CD4-positive, alpha-beta T cell treated with Interleukin-6 for 4 hours (primary cell): ENCODE measurements around the gene MARS1.
"Not testable (repeated sequence)": the region's sequence is repeated elsewhere in the genome, so short reads cannot be mapped to it uniquely, and the experiment has no call there.

Experiments
- DNase-seq: peaks from one replicate; pipeline ENCODE4 v3.0.0-alpha.2; 2020; ENCODE audit warnings: mixed read lengths

The MARS1 gene

GRCh38 chr12:57496822-57497221, 9.0 kb downstream of the MARS1 start:
- DNase-seq, result no peak

- DNase-seq, result no peak
Measured at GRCh38 chr12:57497223-57498131, 9.6 kb downstream of the MARS1 start.

GRCh38 chr12:57498132-57498502, 10.2 kb downstream of the MARS1 start:
- DNase-seq, result no peak

GRCh38 chr12:57498571-57498970, 10.7 kb downstream of the MARS1 start:
- DNase-seq, result no peak

- DNase-seq, result no peak
Measured at GRCh38 chr12:57500213-57500612, 12.3 kb downstream of the MARS1 start.

GRCh38 chr12:57502311-57502969, 14.6 kb downstream of the MARS1 start:
- not testable (repeated sequence) for DNase-seq

GRCh38 chr12:57506541-57506940, 18.7 kb downstream of the MARS1 start:
- not testable (repeated sequence) for DNase-seq

GRCh38 chr12:57507796-57508195, 19.9 kb downstream of the MARS1 start:
- DNase-seq, result not testable (repeated sequence)

GRCh38 chr12:57511161-57511560, 23.3 kb downstream of the MARS1 start:
- DNase-seq, result no peak

GRCh38 chr12:57511588-57512325, 23.9 kb downstream of the MARS1 start:
- DNase-seq, result no peak

GRCh38 chr12:57512665-57513064, 24.8 kb downstream of the MARS1 start:
- no peak for DNase-seq

GRCh38 chr12:57513266-57513665, 25.4 kb downstream of the MARS1 start:
- no peak for DNase-seq

- DNase-seq, result not testable (repeated sequence)
Measured at GRCh38 chr12:57513677-57514076, 25.8 kb downstream of the MARS1 start.

GRCh38 chr12:57514246-57514645, 26.4 kb downstream of the MARS1 start:
- not testable (repeated sequence) for DNase-seq

- no peak for DNase-seq
Measured at GRCh38 chr12:57514720-57515407, 27.0 kb downstream of the MARS1 start.

- DNase-seq, result no peak
Measured at GRCh38 chr12:57515408-57515933, 27.6 kb downstream of the MARS1 start.

GRCh38 chr12:57515934-57516541, 28.2 kb downstream of the MARS1 start:
- no peak for DNase-seq

- DNase-seq, result no peak
Measured at GRCh38 chr12:57516617-57517153, 28.8 kb downstream of the MARS1 start.

- no peak for DNase-seq
Measured at GRCh38 chr12:57517187-57517586, 29.3 kb downstream of the MARS1 start.

- not testable (repeated sequence) for DNase-seq
Measured at GRCh38 chr12:57517718-57518117, 29.9 kb downstream of the MARS1 start.

- no peak for DNase-seq
Measured at GRCh38 chr12:57518176-57518919, 30.5 kb downstream of the MARS1 start.
